Stimulated activated memory B cell treated with anti-CD40 and anti-IgM and Interleukin-4, amounts not matched to agents 10 μg/mL and 1 μg/mL and 100 μg/mL, for 72 hours (primary cell): Measurements from ENCODE around the gene EIF2D.
"Not testable (repeated sequence)": the region's sequence is repeated elsewhere in the genome, so short reads cannot be mapped to it uniquely, and the experiment has no call there.

ENCODE experiments used
- ATAC-seq: fragments of 150-1000 bp; cut with Tn5 transposase; 2 replicates; pipeline ENCODE4 v1.10.0; 2021
- H3K27ac Mint-ChIP-seq: one replicate; pipeline ENCODE4 v1.8.0; 2022; ENCODE audit warnings: mild to moderate bottlenecking, mixed read lengths
- H3K27me3 Mint-ChIP-seq: one replicate; pipeline ENCODE4 v1.8.0; 2022; ENCODE audit warnings: mixed read lengths
- H3K36me3 Mint-ChIP-seq: one replicate; pipeline ENCODE4 v1.8.0; 2022; ENCODE audit warnings: mixed read lengths
- H3K4me1 Mint-ChIP-seq: one replicate; pipeline ENCODE4 v1.8.0; 2022; ENCODE audit warnings: mixed read lengths
- H3K4me3 Mint-ChIP-seq: one replicate; pipeline ENCODE4 v1.8.0; 2022; ENCODE audit warnings: mild to moderate bottlenecking, moderate library complexity, mixed read lengths
- H3K9me3 Mint-ChIP-seq: one replicate; pipeline ENCODE4 v1.8.0; 2022; ENCODE audit warnings: mixed read lengths

The EIF2D gene

DNA sequence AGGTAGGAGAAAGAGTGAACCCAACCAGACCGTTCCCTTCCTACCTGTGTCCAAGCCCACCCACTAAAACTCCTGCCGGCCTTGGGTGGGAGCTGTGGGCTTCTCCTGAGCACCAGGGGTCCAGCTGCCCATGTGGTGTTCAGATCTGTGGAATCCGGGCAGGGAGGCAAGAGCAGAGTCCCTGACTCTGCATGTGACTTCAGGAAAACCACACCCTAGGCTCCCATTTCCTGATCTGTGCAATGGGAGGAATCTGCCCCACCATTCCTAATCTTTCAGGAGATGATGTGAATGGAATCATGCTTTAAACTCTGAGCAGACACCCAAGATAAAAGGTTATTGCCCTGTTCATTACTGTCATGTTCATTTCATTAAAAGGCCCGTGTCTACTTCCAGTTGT is 27.6 kb downstream of the EIF2D start:
- Mint-ChIP-seq H3K27ac (peak overlapping the region; percentile 43), H3K36me3 (peaks cover 56% of the 10 kb centered on the region), H3K27me3 (no peaks in the 10 kb centered on the region), H3K4me1 (peaks cover 52% of the 10 kb centered on the region), H3K9me3 (no peaks in the 10 kb centered on the region), H3K4me3 (no peak overlapping the region)
- no peak for ATAC-seq

DNA sequence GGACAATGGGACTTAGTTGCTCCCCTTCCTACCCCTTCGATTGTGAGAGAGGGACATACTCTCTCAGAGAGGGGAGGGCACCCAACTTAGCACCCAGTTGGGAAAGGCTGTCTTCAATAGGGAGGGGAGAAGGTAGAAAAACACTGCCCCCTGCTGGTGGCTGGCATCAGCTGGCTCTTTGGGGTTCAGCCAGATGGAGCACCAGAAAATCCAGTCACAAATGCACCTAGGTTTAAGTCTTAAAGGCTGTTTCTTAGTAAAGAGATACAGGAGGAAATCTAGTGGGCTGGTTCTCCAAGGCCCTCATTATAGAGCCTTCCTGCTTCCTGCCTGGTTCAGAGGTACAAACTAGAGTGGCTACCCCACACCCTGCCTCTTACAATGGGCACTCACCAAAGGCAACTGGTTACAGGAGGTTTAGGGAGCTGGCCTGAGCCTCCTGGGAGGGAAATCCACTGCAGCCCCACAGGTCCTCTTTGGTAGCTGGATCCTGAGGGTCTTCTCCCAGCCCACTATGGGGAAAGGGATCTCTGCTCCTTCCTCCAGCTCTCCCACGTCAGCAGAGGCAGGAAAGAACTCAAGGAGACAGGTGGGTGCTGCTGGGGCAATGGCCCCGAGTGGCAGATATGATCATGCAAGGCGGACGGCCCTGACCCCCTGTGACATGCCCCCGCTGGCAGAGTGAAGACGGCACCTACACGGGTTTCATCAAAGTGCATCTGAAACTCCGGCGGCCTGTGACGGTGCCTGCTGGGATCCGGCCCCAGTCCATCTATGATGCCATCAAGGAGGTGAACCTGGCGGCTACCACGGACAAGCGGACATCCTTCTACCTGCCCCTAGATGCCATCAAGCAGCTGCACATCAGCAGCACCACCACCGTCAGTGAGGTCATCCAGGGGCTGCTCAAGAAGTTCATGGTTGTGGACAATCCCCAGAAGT is 28.3 kb downstream of the EIF2D start:
- Mint-ChIP-seq H3K27ac (peak overlapping the region; percentile 82), H3K36me3 (peaks cover 52% of the 10 kb centered on the region), H3K4me3 (no peak overlapping the region), H3K27me3 (no peaks in the 10 kb centered on the region), H3K9me3 (no peaks in the 10 kb centered on the region), H3K4me1 (peaks cover 54% of the 10 kb centered on the region)
- ATAC-seq: peak; percentile 42

DNA sequence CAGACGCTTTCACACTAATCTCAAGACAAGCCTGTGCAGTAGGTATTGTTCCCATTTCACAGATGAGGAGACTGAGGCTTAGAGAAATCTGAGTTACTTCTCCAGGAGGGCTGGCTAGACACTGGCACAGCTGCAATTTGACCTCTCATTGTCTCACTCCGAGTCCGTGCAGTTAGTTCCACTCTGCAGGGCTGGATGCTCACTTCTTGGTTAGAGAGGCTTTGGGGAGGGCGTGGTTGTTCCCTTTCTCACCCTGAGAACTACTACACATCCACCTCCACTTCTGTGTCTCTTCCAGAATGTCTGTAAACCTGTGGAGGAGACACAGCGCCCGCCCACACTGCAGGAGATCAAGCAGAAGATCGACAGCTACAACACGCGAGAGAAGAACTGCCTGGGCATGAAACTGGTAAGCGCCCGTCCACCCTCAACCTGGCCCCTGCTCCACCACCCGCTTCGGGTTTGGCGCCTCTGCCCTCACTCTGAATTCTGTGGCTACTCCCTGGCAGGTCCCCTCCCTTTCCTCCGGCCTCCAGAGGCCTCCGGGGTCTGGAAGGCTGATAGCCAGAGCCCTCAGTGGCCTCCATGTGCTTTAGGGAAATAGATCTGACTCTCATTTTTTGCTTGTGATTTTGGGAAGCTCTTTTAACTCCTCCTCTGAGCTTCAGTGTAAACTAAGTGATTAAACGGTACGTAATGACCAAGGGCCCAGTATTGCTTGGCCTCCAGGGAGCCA is 29.1 kb downstream of the EIF2D start:
- Mint-ChIP-seq H3K9me3 (no peaks in the 10 kb centered on the region), H3K27ac (peak overlapping the region; percentile 82), H3K4me1 (peaks cover 62% of the 10 kb centered on the region), H3K27me3 (no peaks in the 10 kb centered on the region), H3K4me3 (no peak overlapping the region), H3K36me3 (peaks cover 56% of the 10 kb centered on the region)
- ATAC-seq: no peak

DNA sequence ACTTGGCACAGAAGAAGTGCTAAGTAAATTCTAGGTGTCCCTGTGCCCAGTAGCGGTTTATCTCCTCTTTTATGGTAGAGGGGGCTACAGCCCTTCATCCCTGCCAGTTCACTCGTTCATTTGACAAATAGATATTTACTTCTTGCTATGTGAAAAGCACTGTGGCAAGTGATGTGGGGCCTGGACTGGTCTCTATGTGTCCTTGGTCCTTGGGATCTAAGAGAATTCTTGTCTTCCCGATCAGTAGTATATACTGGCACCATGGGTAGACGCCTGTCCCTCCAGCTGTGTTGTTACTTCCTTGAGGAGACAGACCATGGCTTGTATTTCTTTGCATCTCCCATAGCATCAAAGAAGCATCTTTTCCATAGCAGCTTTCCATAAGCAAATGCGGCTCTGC is 29.7 kb downstream of the EIF2D start:
- Mint-ChIP-seq H3K9me3 (no peaks in the 10 kb centered on the region), H3K27ac (peak overlapping the region; percentile 100), H3K4me3 (no peak overlapping the region), H3K4me1 (peaks cover 68% of the 10 kb centered on the region), H3K27me3 (no peaks in the 10 kb centered on the region), H3K36me3 (peaks cover 56% of the 10 kb centered on the region)
- ATAC-seq: no peak

DNA sequence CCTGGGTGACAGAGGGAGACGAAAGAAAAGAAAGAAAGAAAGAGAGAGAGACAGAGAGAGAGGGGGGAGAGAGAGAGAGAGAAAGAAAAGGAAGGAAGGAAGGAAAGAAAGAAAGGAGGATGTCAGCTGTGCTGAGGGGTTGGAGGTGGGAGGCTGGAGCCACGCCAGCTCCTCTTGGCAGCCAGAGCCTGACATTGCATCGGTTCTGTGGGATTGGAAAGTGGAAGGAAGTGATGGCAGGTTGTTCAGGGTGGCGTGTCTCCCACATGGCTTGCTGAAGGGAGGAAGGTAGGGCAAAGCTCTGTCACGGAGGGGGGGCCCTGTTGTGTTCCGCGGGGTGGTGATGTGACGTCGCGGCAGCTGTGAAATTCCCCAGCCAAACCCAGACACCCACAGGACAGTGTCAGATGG is 30.7 kb downstream of the EIF2D start:
- Mint-ChIP-seq H3K4me1 (peaks cover 78% of the 10 kb centered on the region), H3K27ac (peak overlapping the region; percentile 100), H3K27me3 (no peaks in the 10 kb centered on the region), H3K4me3 (peak overlapping the region; percentile 70), H3K9me3 (no peaks in the 10 kb centered on the region), H3K36me3 (peaks cover 55% of the 10 kb centered on the region)
- ATAC-seq: peak; percentile 52

DNA sequence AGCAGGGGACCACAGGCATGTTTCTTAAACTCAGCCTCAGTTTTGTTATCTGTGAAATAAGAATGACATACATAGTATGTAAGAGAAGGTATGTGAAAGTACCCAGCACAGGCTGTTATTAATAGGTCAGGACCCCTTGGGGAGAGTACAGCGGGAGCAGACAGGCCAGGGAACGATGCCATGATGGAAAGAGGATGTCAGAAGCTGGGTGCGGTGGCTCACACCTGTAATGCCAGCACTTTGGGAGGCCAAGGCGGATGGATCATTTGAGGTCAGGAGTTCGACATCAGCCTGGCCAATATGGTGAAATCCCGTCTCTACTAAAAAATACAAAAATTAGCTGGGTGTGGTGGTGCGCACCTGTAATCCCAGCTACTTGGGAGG is 31.2 kb downstream of the EIF2D start:
- not testable (repeated sequence) for H3K27me3 Mint-ChIP-seq, ATAC-seq, H3K9me3 Mint-ChIP-seq
- Mint-ChIP-seq H3K27ac (peak overlapping the region; percentile 100), H3K4me3 (peak overlapping the region; percentile 70), H3K36me3 (peaks cover 59% of the 10 kb centered on the region), H3K4me1 (peaks cover 82% of the 10 kb centered on the region)

DNA sequence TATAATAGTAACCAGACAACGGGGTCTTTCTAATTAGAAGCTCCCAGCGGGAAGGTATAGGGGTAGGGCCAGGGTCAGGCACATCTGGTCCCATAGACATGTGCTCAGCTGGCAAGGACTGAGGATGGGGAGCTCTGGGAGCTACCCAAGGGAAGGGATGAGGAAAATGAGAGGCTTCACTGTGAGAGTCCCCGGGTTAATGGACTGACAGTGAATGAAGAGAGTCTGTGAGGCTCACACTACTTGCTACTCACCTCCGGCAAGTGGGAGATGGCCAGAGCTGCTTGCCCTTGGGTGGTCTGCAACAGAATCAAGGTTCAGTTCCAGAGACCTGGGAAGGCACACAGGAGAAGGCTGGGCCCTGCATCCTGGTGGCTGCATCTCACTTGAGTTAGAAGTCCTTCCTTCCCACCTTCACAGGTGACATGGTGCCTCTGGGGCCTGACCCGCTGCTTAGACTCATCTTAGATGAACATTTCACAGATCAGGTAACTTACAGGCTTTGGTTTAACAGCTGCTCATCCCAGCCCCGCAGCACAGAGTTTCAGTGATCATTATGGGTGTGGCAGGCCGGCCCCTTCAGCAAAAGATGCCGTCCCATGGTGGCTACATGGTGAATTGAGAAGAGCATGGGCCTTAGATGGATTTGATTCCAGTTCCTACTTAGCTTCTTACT is 31.7 kb downstream of the EIF2D start:
- peak overlapping the region; percentile 100 for H3K27ac Mint-ChIP-seq
- H3K4me3 Mint-ChIP-seq: peak overlapping the region; percentile 70
- no peak for ATAC-seq
- no peaks in the 10 kb centered on the region for H3K27me3 Mint-ChIP-seq
- H3K4me1 Mint-ChIP-seq: peaks cover 88% of the 10 kb centered on the region
- H3K36me3 Mint-ChIP-seq: peaks cover 58% of the 10 kb centered on the region
- no peaks in the 10 kb centered on the region for H3K9me3 Mint-ChIP-seq

DNA sequence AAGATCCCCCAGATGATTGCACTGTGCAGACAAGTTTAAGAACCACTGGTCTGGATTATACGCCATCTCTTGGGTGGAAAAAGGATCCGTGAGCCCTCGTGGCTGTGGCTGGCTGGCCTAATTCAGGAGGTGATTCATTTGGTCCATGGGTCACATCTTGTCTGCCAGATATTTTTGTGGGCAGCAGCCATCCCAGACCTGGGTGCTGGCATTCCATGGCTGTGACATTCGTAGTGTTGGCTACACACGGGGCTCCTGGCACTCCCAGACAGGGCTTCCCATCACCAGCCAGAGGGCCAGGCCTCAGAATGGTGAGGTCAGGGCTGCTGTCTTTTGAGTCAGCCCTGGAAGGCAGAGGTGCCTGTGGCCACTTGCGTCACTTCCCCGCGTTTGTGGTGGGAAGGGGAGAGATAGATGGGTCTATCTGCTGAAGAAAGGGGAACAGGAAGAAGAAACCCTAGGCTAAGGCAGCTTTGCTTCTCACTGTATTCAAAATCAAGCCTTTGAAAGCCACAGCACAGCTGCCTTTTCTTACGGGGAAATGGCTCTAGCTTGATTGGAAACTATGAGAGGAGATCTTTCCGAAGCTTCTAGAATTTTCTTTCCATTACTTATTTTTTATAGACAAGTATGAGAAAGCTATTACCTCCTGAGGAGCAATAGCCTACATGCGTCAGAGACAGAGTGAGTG is 32.4 kb downstream of the EIF2D start:
- Mint-ChIP-seq H3K27ac (peak overlapping the region; percentile 100), H3K4me3 (peak overlapping the region; percentile 70), H3K36me3 (peaks cover 52% of the 10 kb centered on the region), H3K27me3 (no peaks in the 10 kb centered on the region), H3K4me1 (peaks cover 90% of the 10 kb centered on the region), H3K9me3 (no peaks in the 10 kb centered on the region)
- ATAC-seq: peak; percentile 95

DNA sequence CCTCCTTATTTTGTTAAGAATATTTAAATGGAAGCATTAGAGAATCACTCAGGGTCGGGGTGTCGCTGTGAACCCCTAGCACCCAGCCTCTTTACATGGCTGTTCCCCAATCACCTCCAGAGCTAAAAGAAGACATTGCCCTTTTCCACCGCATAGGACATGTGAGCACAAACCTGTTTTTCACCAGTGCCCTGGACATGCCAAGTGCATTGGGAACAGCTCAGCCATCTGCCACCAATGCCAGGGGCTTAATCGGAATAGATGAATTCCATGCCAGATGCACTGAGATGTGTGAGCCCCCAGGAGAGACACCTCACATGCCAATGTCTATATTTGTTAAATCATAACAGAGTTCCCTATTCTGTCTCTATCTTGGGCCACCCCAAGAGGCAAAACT is 33.3 kb downstream of the EIF2D start:
- H3K36me3 Mint-ChIP-seq: peaks cover 55% of the 10 kb centered on the region

DNA sequence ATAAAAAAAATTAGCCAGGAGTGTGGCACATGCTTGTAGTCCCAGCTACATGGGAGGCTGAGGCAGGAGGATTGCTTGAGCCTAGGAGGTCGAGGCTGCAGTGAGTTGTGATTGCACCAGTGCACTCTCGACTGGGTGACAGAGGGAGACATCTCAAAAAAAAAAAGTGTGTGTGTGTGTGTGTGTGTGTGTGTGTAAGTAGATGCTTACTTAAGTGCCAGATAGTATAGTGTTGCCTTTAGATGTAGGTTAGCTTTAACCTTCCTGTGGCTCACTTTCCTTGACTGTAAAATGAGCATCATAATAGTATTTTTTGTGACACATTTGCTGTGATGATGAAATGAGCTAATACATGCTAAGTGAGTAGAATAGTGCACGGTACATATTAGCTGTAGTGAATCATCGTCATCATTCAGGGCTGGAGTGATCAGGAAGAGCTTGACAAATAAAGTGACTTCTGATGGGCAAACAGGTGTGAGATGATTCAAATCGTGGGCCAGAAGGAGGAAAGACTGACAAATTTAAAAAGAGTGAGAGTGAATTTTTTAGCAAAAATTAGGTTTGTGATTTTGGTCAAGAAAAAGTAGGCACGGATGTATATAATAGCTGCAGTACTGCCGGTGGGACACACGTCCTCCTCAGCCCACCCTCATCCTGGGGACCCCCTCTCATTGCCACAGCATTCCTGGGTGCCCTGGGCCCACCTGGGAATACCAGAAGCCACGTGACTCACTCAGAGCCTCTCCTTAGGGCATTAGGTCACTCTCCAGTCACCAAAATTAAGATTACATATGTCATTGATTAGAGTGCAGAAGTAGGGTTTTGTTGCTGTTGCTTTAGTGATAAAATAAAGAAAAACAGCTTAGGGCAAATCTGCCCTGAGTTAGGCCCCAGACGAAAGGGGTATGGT is 33.9 kb downstream of the EIF2D start:
- no peaks in the 10 kb centered on the region for H3K9me3 Mint-ChIP-seq
- peak overlapping the region; percentile 100 for H3K27ac Mint-ChIP-seq
- no peaks in the 10 kb centered on the region for H3K27me3 Mint-ChIP-seq
- H3K36me3 Mint-ChIP-seq: peaks cover 54% of the 10 kb centered on the region
- peaks cover 99% of the 10 kb centered on the region for H3K4me1 Mint-ChIP-seq
- H3K4me3 Mint-ChIP-seq: peak overlapping the region; percentile 49
- no peak for ATAC-seq

More for the DNA sequence above, 33.3 kb downstream of the EIF2D start:
- Mint-ChIP-seq H3K9me3 (no peaks in the 10 kb centered on the region), H3K4me1 (peaks cover 98% of the 10 kb centered on the region), H3K27me3 (no peaks in the 10 kb centered on the region), H3K27ac (peak overlapping the region; percentile 100), H3K4me3 (no peak overlapping the region)
- no peak for ATAC-seq

DNA sequence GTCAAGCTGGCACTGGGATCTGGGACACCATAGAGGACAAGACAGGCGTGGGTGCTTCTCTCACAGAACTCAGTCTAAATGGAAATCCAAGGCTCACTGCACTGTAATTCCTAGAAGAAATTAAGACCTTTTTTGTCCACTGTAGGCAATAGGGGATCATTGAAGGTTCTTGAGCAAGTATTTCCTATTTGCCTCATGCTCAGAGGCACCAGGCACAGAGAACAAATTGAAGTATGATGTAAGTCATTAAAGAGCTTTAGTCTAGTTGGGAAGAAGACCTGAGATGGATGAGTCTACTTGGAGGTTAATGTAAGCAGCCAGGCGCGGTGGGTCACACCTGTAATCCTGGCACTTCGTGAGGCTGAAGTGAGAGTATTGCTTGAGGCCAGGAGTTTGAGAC is 34.6 kb downstream of the EIF2D start:
- H3K27ac Mint-ChIP-seq: peak overlapping the region; percentile 100
- ATAC-seq: no peak
- H3K27me3 Mint-ChIP-seq: no peaks in the 10 kb centered on the region
- H3K4me1 Mint-ChIP-seq: peaks cover 99% of the 10 kb centered on the region
- H3K9me3 Mint-ChIP-seq: no peaks in the 10 kb centered on the region
- H3K36me3 Mint-ChIP-seq: peaks cover 56% of the 10 kb centered on the region
- H3K4me3 Mint-ChIP-seq: no peak overlapping the region

DNA sequence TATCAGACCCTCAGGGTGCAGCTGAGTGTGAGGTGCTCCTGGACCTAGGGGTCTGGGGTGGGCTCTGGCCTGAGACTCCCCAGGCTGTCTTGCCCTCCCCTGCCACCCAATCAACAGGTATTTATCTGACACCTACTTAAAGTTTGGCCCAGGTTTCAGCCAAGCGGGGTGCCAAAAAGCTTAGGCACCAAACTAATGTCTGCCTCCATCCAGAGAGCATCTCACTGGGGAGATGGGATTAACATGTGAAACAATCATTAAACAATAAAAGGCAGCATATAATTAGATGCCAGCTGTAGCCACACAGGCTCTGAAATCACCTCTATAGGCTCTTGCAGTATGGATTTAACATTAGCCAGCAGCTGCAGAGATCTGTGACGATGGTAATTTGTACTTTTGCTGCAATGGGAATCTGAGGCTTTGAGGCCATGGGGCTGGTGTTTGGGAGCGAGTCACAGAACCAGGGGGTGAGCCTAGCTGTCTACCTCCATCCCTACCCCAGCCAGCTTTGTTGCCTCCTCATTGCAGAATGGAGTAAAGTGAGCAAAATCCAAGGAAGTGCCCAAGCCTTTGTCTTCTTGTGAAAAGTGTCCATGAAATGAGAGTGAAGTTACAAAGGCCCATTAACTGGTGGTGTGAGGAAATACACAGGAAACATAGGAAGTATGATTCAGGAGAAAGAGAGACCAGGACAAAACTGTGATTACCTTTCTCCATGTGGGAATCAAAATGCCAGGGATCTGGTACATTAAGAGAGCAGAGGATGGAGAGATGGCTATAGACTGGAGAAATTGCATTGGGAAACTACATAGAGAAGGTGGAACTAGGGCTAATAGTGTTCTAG is 36.1 kb downstream of the EIF2D start:
- Mint-ChIP-seq H3K27ac (peak overlapping the region; percentile 100), H3K27me3 (no peaks in the 10 kb centered on the region), H3K9me3 (no peaks in the 10 kb centered on the region), H3K36me3 (peaks cover 63% of the 10 kb centered on the region), H3K4me3 (peak overlapping the region; percentile 63), H3K4me1 (peaks cover 99% of the 10 kb centered on the region)
- no peak for ATAC-seq

DNA sequence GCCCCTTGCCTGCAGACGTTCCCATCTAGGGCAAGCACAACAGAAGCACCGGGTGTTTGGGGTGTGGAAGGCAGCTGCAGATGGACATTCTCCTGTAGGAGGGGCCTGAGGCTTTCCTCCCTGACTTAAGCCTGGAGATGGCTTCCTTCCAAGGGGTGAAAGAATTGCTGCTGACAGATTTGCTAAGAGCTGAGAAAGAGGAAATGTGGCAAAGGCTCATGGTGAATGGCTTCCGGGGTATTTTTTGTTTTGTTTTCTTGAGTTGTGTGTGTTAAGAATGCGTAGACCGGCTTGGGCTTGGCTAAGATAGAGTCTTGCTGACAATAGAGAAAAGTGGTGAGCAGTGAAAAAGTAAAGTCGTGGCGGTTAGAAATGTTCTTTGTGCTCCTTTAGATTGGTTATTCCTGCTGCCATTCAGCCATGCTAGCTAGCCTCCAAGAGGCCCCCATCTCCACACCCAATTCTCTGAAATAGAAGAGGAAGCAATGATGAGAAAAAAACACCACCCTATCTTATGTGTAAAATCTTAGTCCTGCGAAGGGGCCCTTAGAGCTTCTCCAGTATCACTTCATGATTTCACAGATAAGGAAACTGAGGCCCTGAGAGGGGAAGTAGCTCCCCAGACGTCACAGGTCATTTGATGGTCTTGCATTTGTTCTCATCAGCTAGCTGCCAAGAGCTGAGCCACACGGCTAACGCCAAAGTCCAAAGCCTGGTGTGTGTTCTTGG is 36.9 kb downstream of the EIF2D start:
- Mint-ChIP-seq H3K4me3 (peak overlapping the region; percentile 63), H3K36me3 (peaks cover 58% of the 10 kb centered on the region), H3K4me1 (peaks cover 97% of the 10 kb centered on the region), H3K27me3 (no peaks in the 10 kb centered on the region), H3K27ac (peak overlapping the region; percentile 100), H3K9me3 (no peaks in the 10 kb centered on the region)
- peak; percentile 53 for ATAC-seq
